CD8-positive, alpha-beta memory T cell (primary cell): ENCODE measurements around the gene GRHL1. TPM values are rescaled to one million over a fixed set of nuclear protein-coding genes. Genes with fewer than 3 reads are reported as not detected.

ENCODE experiments used
- CTCF ChIA-PET: fragments of 350-600 bp; sonication (Branson Sonifier 250); formaldehyde crosslinking; loops from one replicate; lab custom pipeline; 2021; ENCODE audit warnings: antibody characterized with exemption; lab: Charles Lee
- POLR2A ChIA-PET: fragments of 350-600 bp; sonication (Branson Sonifier 250); formaldehyde crosslinking; loops from one replicate; lab custom pipeline; 2021; ENCODE audit warnings: antibody characterized with exemption; lab: Charles Lee
- DNase-seq, 5 donors: peaks; one replicate each; pipeline versions ENCODE4 v3.0.0 to v3.0.0-alpha.2; 2020 to 2022; ENCODE audit warnings: mixed read lengths in 1 of 5
- H3K27ac ChIP-seq: one replicate; pipeline ENCODE4 v1.7.0; 2013; ENCODE audit warnings: low read depth, mild to moderate bottlenecking, low read length, moderate library complexity
- H3K27me3 ChIP-seq: 2 replicates; pipeline ENCODE4 v1.7.0; 2013; ENCODE audit warnings: low read length, mild to moderate bottlenecking; ENCODE audit not compliant: insufficient read depth, poor library complexity, severe bottlenecking
- H3K36me3 ChIP-seq: 2 replicates; pipeline ENCODE4 v1.7.0; 2013; ENCODE audit warnings: mild to moderate bottlenecking, low read length, moderate library complexity; ENCODE audit not compliant: insufficient read depth
- H3K4me1 ChIP-seq: 2 replicates; pipeline ENCODE4 v1.7.0; 2013; ENCODE audit warnings: mild to moderate bottlenecking, low read length, moderate library complexity; ENCODE audit not compliant: insufficient read depth
- H3K4me3 ChIP-seq: 2 replicates; pipeline ENCODE4 v1.7.0; 2013; ENCODE audit warnings: mild to moderate bottlenecking, low read length
- H3K9me3 ChIP-seq: 2 replicates; pipeline ENCODE4 v1.7.0; 2013; ENCODE audit warnings: mild to moderate bottlenecking, low read length
- H3K27ac Mint-ChIP-seq, 8 donors: one replicate each; pipeline ENCODE4 v1.8.0; 2020 to 2021; ENCODE audit warnings: mixed read lengths in 8 of 8, mild to moderate bottlenecking in 6 of 8, inconsistent platforms in 3 of 8, moderate library complexity in 3 of 8
- H3K27me3 Mint-ChIP-seq, 2 donors: one replicate each; pipeline ENCODE4 v1.8.0; 2020 to 2021; ENCODE audit warnings: mixed read lengths in 2 of 2, mild to moderate bottlenecking in 1 of 2, moderate library complexity in 1 of 2
- H3K36me3 Mint-ChIP-seq, 3 donors: one replicate each; pipeline ENCODE4 v1.8.0; 2020 to 2021; ENCODE audit warnings: mixed read lengths in 3 of 3, inconsistent platforms in 1 of 3, mild to moderate bottlenecking in 1 of 3
- H3K4me1 Mint-ChIP-seq, 3 donors: one replicate each; pipeline ENCODE4 v1.8.0; 2020 to 2021; ENCODE audit warnings: mixed read lengths in 3 of 3, inconsistent platforms in 1 of 3, mild to moderate bottlenecking in 1 of 3
- H3K4me3 Mint-ChIP-seq, 7 donors: one replicate each; pipeline ENCODE4 v1.8.0; 2020 to 2021; ENCODE audit warnings: mixed read lengths in 7 of 7, mild to moderate bottlenecking in 6 of 7, moderate library complexity in 4 of 7, inconsistent platforms in 2 of 7
- H3K9me3 Mint-ChIP-seq, 5 donors: one replicate each; pipeline ENCODE4 v1.8.0; 2020 to 2022; ENCODE audit warnings: mixed read lengths in 5 of 5, mild to moderate bottlenecking in 3 of 5, moderate library complexity in 2 of 5, inconsistent platforms in 1 of 5
- polyA plus RNA-seq: library from polyadenylated mRNA; unstranded; fragments of 300-500 nt; fragmentation: Illumina TruSeq; gene quantifications from one replicate; pipeline ENCODE4 v1.2.3, GENCODE V29; 2021
- total RNA-seq, 2 experiments: library from RNA; stranded (reverse); gene quantifications; one replicate each; pipeline ENCODE4 v1.2.3, GENCODE V29; 2021

The GRHL1 gene
- total and polyA plus RNA-seq, 3 experiments from 2014 or later, result 0.12 to 0.93 (median 0.88) TPM

DNA sequence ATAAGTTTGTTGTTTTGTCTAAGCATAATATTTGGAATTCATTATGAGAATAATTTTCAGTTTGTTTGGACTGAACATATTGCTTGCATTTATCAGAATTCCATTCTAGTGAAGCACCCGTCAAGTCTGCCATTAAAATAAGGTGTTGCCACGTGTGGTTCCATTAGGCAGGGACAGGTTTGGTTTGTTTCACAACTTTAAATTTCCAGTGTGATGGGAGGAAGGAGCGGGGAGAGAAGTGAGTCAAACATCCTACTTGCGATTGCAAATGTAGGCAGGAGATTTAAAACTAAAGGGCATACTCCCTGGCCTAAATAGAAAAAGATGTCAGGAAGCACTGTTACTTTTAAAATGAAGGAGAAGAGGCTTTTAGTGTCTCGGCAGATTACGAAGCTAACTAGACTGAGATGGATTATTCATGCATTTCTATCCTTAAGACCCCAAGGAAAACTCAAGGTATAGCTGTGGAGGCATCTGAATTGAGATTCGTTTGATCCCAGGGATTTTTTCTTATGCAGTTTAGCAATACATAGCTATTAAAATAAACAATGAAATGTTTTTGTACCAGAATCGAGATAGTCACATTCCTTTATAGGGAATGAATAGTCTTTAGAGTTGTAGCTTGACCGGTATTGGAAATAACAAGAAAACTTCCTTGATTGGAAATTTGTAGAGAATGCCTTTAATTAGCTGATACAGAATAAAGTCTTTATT lies 19.8 kb downstream of the GRHL1 start:
- ChIA-PET POLR2A (no interaction called here), CTCF (interaction anchor here (1.1 to 2.2 kb wide), 3 partner anchors 12 to 77 kb away, joined by 3 to 11 read pairs (median 6); no protein-coding TSS in a partner anchor)
- Histone ChIP-seq H3K4me3 (no peak overlapping the region), H3K27me3 (no peaks in the 10 kb centered on the region), H3K4me1 (no peaks in the 10 kb centered on the region), H3K27ac (no peak overlapping the region), H3K36me3 (no peaks in the 10 kb centered on the region), H3K9me3 (no peaks in the 10 kb centered on the region)
- Mint-ChIP-seq H3K27ac (no peak overlapping the region), H3K9me3 (no peaks in the 10 kb centered on the region), H3K4me3 (no peak overlapping the region), H3K36me3 (no peaks in the 10 kb centered on the region), H3K4me1 (peaks cover 2 to 7% (median 4%) of the 10 kb centered on the region in 3 donors), H3K27me3 (peaks cover 4 to 8% of the 10 kb centered on the region in 2 donors)
- DNase-seq, result no peak

DNA sequence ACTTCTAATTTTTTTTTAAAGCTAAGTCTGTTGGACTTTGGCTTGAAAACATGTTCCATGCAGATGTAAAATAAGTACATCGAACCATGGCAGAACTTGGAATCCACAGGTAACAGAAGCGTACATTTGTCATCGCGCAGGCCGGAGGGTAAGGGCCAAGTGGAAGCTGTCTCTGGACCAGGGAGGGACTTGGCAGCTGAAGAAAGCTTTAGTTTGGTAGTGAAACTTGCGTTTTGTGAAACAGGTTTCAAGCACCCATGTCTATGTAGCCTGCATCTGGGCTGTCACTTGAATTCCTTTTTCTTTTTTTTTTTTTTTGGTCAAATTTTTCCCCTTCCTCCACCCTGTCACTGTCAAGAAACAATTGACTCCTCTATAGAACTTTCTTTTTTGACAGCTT lies 20.4 kb downstream of the GRHL1 start:
- H3K27ac ChIP-seq, result no peak overlapping the region
- peaks cover 0 to 3% (median 0%) of the 10 kb centered on the region in 3 donors for H3K4me1 Mint-ChIP-seq
- no peak overlapping the region for H3K4me3 Mint-ChIP-seq
- peaks cover 11% of the 10 kb centered on the region in 2 donors for H3K27me3 Mint-ChIP-seq
- no peaks in the 10 kb centered on the region for H3K4me1 ChIP-seq
- no peaks in the 10 kb centered on the region for H3K27me3 ChIP-seq
- H3K4me3 ChIP-seq, result no peak overlapping the region
- POLR2A ChIA-PET, result no interaction called here
- CTCF ChIA-PET, result interaction anchor here (1.1 to 2.2 kb wide), 3 partner anchors 11 to 76 kb away, joined by 3 to 11 read pairs (median 6); no protein-coding TSS in a partner anchor
- no peaks in the 10 kb centered on the region for H3K9me3 Mint-ChIP-seq
- H3K36me3 ChIP-seq, result no peaks in the 10 kb centered on the region
- no peak for DNase-seq
- no peaks in the 10 kb centered on the region for H3K9me3 ChIP-seq
- H3K27ac Mint-ChIP-seq, result no peak overlapping the region
- H3K36me3 Mint-ChIP-seq, result no peaks in the 10 kb centered on the region

DNA sequence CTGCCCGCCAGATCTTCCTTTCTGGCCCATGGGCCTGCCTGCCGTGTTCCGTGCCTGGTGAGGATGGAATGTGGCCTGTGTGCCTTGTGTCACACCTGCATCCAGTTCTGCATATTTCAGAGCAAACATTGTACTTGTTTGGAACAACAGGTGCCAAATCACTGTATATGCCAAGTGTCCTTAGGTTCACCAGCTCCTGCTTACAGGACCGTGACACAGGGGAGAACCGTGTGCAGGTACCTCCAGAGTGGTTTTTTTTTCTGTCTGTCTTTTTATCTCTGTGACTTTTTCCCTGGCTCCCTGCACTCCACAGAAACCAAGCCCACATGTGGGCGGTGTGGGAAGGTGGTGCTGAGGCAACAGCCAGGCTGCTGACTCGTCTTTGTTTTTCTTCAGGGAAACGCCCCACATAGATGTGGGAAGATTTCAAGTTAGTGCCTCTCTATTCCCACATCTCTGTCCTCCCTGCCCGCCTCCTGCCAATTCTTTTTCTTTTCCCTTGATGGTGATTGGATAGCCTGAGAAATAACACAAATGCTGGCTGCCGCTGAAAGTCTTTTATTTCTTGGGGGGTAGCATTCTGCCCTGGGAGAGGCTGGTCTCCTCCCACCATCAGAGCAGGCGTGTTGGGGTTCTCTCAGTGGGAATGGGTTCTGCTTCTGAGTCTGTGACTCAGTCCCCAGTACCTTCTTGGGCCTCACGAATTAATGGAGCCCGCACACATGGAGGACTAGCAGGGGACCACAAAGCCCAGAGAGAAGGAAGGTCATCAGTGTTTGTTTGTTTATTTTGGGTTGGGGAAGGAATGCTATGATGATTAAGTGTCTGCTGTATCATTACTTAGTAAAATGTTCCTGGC lies 21.4 kb downstream of the GRHL1 start:
- Histone ChIP-seq H3K27me3 (no peaks in the 10 kb centered on the region), H3K9me3 (no peaks in the 10 kb centered on the region), H3K36me3 (no peaks in the 10 kb centered on the region), H3K4me3 (no peak overlapping the region), H3K27ac (no peak overlapping the region), H3K4me1 (no peaks in the 10 kb centered on the region)
- Mint-ChIP-seq H3K27me3 (peaks cover 12 to 17% of the 10 kb centered on the region in 2 donors), H3K9me3 (no peaks in the 10 kb centered on the region), H3K4me3 (no peak overlapping the region), H3K36me3 (no peaks in the 10 kb centered on the region), H3K27ac (peak overlapping the region in 1 of 8 donors; percentile 33), H3K4me1 (no peaks in the 10 kb centered on the region)
- CTCF ChIA-PET, result interaction anchor here (1.1 to 2.2 kb wide), 2 partner anchors 10 to 11 kb away, joined by 3 to 11 read pairs; no protein-coding TSS in a partner anchor
- POLR2A ChIA-PET, result no interaction called here
- DNase-seq, result no peak

DNA sequence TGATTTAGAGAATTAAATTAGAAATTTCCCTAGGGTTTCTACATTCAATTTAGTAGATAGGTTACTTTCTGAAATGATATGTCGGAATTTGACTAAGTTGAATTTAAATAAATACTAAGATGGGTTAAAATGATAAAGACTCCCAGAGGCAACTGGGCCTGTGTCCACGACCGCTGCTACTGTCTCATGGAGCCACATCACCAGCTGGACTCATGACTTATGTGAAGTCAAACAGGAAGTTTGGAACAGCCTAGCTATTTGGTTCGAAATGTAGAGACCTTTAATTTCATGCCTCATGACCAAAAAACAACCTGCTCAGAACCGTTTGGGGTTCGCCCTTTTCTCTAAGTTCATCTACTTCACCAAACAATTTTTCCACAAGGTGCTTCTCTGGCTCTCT lies 22.2 kb downstream of the GRHL1 start:
- POLR2A ChIA-PET, result no interaction called here
- Mint-ChIP-seq H3K27me3 (peaks cover 20 to 25% of the 10 kb centered on the region in 2 donors), H3K36me3 (no peaks in the 10 kb centered on the region), H3K4me1 (no peaks in the 10 kb centered on the region), H3K27ac (no peak overlapping the region), H3K9me3 (no peaks in the 10 kb centered on the region), H3K4me3 (no peak overlapping the region)
- H3K9me3 ChIP-seq, result no peaks in the 10 kb centered on the region
- H3K36me3 ChIP-seq, result no peaks in the 10 kb centered on the region
- no peak overlapping the region for H3K4me3 ChIP-seq
- H3K27me3 ChIP-seq, result no peaks in the 10 kb centered on the region
- no peak overlapping the region for H3K27ac ChIP-seq
- CTCF ChIA-PET, result interaction anchor here (3.1 kb wide), 1 partner anchor 11 kb away, joined by 15 read pairs; no protein-coding TSS in a partner anchor
- DNase-seq, result no peak
- no peaks in the 10 kb centered on the region for H3K4me1 ChIP-seq

DNA sequence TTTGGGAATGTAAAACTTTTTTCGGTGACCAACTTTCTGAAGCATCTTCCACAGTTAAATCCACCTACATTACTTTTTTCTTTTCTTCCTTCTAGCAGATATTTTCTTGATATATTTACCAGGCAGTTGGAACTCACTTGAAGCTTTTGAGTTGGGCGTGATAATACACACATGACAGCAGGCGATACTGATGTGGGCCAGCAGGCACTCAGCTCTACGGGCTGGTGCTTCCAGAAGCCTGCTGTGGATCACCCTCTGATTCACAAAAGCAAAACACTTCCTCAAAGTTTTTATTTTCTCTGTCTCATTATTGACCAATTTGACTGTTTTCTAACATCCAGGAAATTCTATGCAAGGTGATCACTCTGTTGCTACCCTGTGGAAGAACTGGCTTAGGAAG lies 22.9 kb downstream of the GRHL1 start:
- H3K4me1 Mint-ChIP-seq, result no peaks in the 10 kb centered on the region
- H3K4me3 Mint-ChIP-seq, result no peak overlapping the region
- H3K36me3 Mint-ChIP-seq, result no peaks in the 10 kb centered on the region
- Histone ChIP-seq H3K27me3 (no peaks in the 10 kb centered on the region), H3K4me1 (no peaks in the 10 kb centered on the region), H3K4me3 (no peak overlapping the region), H3K9me3 (no peaks in the 10 kb centered on the region), H3K36me3 (no peaks in the 10 kb centered on the region), H3K27ac (no peak overlapping the region)
- no peak for DNase-seq
- H3K27me3 Mint-ChIP-seq, result peaks cover 20 to 26% of the 10 kb centered on the region in 2 donors
- no peak overlapping the region for H3K27ac Mint-ChIP-seq
- H3K9me3 Mint-ChIP-seq, result no peaks in the 10 kb centered on the region
- ChIA-PET POLR2A (no interaction called here), CTCF (interaction anchor here (1.5 to 3.1 kb wide), 2 partner anchors 10 to 73 kb away, joined by 5 to 15 read pairs; no protein-coding TSS in a partner anchor)

DNA sequence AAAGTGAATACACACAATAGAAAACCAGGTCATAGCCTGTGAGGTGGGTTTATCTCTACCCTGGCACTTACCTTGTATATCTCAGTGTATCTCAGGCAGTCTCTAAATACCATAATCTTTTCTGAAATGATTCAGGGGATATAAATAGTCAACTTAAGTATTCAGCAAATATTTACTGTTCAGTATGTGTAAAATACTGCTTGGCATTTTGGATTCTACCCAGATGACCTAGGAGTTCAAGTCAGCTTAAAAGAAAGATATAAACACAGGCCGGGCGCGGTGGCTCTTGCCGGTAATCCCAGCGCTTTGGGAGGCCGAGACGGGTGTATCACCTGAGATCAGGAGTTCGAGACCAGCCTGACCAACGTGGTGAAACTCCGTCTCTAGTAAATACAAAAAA lies 23.8 kb downstream of the GRHL1 start:
- H3K27me3 Mint-ChIP-seq, result peaks cover 20 to 29% of the 10 kb centered on the region in 2 donors

DNA sequence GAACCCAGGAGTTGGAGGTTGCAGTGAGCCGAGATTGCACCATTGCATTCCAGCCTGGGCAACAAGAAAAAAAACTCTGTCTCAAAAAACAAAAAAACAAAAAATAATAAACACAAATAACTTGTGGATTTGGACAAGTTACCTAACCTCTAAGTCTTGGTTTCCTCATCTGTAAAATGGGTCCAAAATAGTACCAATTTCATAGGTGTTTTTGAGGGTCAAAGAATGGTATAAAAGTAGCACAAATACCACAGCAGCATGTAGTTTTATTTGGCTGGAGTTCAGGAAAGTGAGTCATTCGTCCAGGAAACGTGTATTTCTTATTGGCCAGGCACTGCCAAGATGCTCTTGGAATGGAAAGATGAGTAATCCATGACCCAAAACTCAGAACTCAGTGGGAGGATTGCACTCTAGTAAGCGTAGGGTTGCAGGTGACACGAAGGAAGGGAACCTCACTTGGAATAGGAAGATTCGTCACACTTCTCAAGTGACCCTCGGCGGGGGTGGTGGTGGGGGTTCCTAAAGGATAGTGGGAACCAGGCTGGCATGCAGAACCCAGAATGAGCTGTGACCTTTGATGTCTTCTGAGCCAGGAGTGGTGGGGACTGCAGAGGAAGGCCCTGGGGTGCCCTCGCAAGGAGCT lies 24.4 kb downstream of the GRHL1 start:
- H3K27ac ChIP-seq, result no peak overlapping the region
- no peaks in the 10 kb centered on the region for H3K9me3 ChIP-seq
- no peak overlapping the region for H3K4me3 Mint-ChIP-seq
- H3K4me3 ChIP-seq, result no peak overlapping the region
- H3K9me3 Mint-ChIP-seq, result no peaks in the 10 kb centered on the region
- POLR2A ChIA-PET, result no interaction called here
- DNase-seq, result no peak
- peaks cover 4 to 10% (median 4%) of the 10 kb centered on the region in 3 donors for H3K4me1 Mint-ChIP-seq
- peaks cover 20 to 29% of the 10 kb centered on the region in 2 donors for H3K27me3 Mint-ChIP-seq
- no peaks in the 10 kb centered on the region for H3K36me3 ChIP-seq
- H3K27me3 ChIP-seq, result no peaks in the 10 kb centered on the region
- CTCF ChIA-PET, result interaction anchor here (1.0 to 3.1 kb wide), 3 partner anchors 8 to 76 kb away, joined by 3 to 15 read pairs (median 5); no protein-coding TSS in a partner anchor
- no peaks in the 10 kb centered on the region for H3K36me3 Mint-ChIP-seq
- H3K27ac Mint-ChIP-seq, result no peak overlapping the region
- H3K4me1 ChIP-seq, result peaks cover 7% of the 10 kb centered on the region

More for the DNA sequence above, 23.8 kb downstream of the GRHL1 start:
- no peak overlapping the region for H3K4me3 Mint-ChIP-seq
- no peaks in the 10 kb centered on the region for H3K36me3 ChIP-seq
- no peaks in the 10 kb centered on the region for H3K36me3 Mint-ChIP-seq
- DNase-seq, result no peak
- H3K4me3 ChIP-seq, result no peak overlapping the region
- no peak overlapping the region for H3K27ac Mint-ChIP-seq
- peaks cover 7% of the 10 kb centered on the region for H3K4me1 ChIP-seq
- POLR2A ChIA-PET, result no interaction called here
- H3K27ac ChIP-seq, result no peak overlapping the region
- no peaks in the 10 kb centered on the region for H3K27me3 ChIP-seq
- peaks cover 4 to 6% (median 4%) of the 10 kb centered on the region in 3 donors for H3K4me1 Mint-ChIP-seq
- H3K9me3 ChIP-seq, result no peaks in the 10 kb centered on the region
- CTCF ChIA-PET, result interaction anchor here (1.5 to 3.1 kb wide), 2 partner anchors 9 to 72 kb away, joined by 5 to 15 read pairs; no protein-coding TSS in a partner anchor
- no peaks in the 10 kb centered on the region for H3K9me3 Mint-ChIP-seq
